Embryonic facial prominence (tissue), 1 donor: ENCODE results near the gene NUDT8.
A peak's percentile ranks its signal among the peaks of the same experiment; 100 is the strongest.

Experiments used
- DNase-seq: peaks from one replicate; pipeline ENCODE4 v3.0.0-alpha.2; 2016; ENCODE audit errors: extremely low spot score

Gene NUDT8, protein sequence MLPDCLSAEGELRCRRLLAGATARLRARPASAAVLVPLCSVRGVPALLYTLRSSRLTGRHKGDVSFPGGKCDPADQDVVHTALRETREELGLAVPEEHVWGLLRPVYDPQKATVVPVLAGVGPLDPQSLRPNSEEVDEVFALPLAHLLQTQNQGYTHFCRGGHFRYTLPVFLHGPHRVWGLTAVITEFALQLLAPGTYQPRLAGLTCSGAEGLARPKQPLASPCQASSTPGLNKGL

DNA sequence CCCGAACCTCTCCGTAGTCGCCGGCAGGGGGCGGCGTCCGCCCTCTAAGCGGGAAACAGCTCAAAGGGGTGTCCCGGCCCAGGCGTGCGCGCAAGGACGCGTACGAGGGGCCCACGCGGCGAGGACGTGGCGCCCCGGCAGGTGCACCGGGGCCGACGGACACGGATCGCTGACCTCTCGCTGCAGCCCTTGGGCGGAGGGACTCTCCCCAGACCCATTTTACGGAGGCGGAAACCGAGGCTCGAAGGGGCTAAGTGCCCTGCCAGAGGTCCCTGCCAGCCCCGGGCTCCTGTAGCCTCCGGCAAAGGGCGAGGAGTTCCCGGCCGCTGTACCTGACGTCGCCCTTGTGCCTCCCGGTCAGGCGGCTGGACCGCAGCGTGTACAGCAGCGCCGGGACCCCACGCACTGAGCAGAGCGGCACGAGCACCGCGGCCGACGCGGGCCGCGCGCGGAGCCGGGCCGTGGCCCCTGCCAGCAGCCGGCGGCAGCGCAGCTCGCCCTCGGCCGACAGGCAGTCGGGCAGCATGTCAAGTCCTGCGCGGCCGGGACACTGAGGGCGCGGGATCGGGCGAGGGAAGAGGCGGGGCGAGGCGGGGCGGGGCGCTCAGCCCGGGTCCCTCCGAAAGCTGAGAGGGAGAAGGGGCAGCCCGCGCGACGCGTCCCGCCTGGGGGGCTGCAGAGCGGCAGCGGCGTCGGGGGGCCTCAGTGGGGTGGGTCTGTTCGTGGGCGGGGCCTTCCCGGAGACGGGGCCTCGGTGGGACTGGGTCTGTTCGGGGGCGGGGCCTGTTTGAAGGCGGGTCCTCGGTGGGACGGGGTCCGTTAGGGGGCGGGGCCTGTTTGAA lies at the start of gene NUDT8:
Gene NUDT8 (minus strand): TSS at position 552 of the 842 bp plus-strand sequence. CDS start 26 bp downstream, at position 526.
- DNase-seq = peak; percentile 27

DNA sequence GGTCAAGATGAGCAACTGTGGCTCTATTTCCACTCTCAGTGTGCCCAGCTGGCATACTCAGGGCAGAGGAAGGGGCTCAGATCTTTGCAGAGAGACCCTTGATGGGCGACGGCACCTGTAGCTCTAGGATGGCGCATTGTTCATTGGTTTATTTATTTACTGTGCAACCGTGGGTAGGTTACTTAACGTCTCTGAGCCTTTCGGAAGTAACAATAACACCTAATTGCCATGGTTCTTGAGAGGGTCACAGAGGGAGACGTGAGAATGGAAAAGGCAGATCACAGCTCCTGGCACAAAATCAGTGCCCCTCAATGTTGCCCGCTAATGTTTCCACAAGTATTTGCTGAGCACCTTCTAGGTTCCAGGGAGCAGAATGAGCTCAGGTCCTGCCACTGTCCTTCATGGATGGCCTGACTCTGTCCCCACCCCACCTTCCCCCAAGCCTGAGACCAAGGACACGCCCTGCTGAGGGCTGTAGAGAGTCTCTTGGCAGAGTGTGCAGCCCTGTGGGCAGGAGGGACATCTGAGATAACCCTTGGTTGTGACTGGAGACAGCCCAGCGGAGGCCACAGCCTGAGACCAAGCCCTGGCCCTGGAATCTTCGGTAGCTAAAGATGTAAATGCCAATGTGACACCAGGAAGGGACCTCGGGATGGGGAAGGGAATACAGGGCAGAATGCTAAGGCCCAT lies 45.5 kb upstream of the NUDT8 start:
- DNase-seq = no peak

DNA sequence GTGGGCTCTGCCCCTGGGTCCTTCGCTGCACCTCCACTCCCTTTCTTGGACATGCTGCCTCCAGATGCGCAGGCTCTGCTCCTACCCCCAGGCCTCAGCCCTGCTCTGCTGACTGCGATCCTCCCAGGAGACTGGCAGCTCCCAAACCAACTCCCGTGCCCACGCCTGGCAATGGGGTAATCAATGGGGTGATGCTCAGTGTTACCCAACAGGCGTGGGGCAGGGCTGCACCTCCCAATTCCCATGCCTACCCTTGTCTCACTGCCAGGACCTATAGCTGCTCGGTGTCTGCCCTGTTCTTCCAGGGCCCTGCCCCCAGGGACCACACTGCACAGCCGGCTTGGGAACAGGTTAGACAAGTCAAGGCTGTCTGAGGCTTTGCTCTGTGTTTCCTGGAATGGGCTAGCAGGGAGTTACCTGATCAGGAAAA lies 44.7 kb upstream of the NUDT8 start, which contains the start of gene ALDH3B2:
Gene ALDH3B2 (minus strand): TSS at position 182 of the 430 bp plus-strand sequence. CDS start 7,688 bp downstream, outside the sequence.
- no peak for DNase-seq

DNA sequence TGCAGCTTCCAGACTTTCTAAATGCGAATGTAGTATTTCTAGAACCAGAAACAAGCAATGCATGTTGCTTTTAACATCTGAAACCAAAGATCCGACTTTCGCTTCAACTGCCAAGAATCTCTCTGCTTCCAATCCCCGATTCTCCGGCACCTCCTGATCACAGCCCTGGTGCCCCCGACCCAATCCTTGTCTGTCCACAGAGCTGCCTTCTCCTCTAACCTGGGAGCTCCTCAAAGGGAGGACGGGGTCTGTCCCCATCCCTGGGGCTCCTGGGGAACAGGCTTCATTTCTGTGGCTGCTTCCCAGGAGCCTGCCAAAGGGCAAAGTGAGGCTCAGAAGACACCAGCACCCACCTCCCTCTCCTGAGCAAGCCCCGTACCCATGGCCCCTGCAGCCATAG lies 44.2 kb upstream of the NUDT8 start:
- no peak for DNase-seq

DNA sequence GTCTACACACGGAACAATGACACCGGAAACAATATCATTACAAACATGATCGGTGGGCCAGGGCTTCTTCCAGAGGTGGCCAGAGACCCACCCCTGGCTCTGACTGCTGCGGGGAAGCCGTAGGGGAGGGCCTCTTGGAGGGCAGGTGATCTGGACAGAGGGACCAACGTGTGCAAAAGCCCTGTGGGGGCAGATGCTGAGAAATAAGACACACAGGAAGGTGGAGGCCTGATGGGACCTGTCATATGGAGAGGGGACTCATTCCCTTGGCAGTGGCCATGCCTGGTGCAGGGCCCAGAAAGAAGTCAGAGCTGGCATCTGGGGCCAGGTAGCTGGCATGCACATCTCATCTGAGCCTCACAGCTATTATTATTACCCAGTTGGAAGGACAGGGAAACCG lies 43.6 kb upstream of the NUDT8 start:
- no peak for DNase-seq

DNA sequence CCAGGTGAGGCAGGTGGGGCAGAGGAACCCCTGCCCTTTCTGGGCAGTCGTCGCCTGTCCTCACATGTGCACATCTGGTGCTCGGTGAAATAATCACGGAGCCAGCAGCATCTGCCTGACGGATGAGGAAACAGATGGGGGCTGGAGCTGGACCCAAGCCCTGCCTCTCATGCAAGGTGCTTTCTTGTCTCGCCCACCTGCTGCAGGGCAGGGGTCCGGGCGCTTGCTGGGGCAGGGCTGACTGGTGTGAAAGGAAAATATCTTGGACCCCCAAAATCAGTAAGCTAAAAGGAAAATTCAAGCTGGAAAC lies 41.4 kb upstream of the NUDT8 start:
- no peak for DNase-seq

DNA sequence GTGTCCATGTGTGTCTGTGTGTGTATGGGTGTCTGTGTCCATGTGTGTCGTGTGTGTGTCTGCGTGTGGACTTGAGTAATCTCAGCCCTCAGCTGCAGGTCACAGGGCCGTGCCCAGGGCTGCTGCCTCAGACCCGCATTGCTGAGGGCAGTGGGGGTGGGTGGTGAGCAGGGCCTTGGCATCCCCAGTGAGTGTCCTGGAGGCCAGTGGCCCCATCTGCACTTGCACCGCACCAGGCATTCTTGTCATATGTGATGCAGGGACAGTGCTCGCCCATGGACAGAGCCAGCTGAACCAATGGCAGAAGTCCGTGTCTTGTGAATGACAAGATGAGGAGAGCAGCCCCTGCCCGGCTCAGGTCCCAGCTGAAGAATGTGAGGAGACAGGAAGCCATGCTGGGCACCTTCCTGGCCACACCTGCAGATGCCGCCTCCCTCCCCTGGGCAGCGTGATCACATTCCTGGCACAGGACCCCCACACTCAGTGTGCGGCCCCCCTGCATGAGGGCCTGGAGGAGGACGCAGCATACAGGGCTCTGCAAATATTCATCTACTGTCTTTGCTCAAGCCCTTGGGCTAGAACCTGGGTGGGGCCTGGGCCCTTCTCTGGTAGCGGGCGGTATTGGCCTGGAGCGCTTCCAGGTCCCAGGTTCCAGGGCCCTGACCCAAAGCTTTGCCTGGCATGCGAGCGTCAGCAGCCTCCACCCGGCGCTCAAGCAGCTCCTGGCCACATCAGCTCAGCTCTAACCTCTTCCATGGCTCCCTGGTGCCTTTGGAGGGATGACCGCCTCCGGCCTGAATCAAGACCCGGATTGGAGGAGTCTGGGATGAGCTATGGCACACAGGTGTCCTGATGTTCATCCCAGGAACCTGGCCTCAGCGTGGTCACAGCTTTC lies 40.8 kb upstream of the NUDT8 start:
- DNase-seq = no peak

DNA sequence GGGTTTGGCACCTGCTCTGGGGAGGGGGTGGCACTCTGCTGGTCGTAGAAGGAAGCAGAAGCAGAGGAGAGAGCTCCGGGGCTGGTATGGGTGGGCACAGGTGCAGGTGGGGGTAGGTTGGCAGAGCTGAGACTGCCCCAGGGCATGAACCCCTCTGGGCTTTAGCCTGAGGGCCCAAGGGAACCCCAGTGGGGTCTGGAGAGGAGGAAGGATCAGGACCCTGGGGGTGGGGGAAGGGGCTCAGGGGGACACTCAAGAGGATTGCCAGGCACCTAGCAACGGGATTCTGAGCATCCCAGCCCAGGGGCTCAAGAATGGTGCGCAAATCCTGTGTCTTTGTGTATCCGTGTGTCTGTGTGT lies 38.4 kb upstream of the NUDT8 start:
- no peak for DNase-seq

DNA sequence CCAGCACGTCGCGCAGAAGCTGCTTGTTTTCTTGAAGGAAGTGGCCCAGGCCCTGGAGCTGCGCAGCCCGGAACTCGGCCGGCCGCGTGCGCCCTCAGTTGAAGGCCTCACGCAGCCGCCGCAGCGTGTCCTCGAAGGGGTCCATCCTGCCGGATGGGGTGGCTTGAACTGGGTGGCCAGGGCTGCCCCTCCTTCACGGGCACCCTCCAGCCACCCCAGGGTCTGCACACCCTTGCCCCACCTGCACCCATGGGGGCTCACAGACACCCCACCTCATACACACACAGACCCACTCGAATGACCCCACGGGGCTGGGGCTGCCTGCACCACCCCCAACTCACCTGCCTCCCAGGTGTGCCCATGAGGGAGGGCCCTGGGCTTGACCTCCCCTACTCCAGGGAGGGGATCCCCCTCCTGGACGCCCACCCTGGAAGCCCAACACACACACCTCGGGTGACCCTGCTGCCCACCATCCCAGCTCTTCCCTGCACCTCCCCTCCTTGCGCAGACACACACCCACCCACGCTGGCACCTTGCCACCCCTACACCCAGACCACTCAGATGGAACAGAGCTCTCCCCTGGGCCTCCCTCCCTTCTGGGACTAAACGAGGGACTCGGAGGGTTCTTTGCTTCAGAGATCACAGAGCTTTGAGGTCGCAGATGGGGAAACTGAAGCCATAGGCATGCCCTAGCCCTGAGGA lies 37.9 kb upstream of the NUDT8 start:
- no peak for DNase-seq

DNA sequence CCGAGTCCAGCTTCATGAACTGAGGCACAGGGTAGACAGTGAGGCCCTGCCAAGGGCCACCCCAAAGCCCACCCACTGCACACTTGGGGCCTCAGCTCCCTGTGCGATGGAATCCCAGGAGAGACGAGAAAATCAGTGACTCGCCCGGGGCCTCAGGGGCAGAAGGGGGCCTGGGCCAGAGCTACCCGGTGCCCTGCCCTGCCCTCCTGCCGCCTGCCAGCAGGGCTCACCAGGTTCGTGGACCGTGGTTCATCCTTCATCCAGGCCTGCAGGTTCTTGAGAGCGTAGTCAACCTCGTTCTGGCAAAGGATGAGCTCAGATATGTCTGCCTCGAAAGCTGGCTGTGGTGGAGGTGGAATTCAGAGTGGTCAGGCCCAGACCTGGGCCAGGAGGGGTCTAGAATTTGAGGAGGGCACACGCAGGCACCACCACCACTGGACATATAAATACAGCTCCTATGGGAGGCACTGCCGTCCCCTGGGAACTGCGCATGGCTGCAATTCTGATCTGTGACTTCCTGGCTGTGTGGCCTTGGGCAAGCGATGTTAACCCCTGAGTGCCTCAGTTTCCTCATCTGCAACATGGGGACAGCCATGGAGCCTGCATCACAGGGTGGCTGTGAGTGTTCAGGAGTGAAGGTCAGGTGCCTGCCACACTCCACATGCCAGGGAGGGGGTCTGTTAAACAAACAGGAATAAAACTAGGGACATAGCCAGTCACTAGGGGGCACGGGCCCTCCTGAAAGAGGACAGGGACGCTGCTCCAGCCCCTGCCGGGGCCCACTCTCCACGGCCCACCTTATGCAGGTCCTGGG lies 37.1 kb upstream of the NUDT8 start:
- no peak for DNase-seq

DNA sequence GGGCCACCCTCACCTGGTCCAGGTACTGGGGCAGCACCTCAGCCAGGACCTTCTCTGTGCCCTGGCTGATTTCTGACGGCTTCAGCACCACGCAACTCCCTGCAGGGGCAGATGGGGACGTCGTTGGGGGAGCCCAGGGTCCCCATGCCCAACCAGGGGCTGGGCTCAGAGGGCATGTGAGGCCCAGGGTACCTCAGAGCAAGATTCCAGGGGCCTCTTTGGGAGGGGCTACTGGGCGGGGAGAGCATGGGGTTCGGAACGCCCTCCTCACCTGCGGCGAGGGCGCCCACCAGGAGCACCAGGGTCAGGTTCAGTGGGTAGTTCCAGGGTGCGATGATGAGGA lies 36.5 kb upstream of the NUDT8 start:
- no peak for DNase-seq

DNA sequence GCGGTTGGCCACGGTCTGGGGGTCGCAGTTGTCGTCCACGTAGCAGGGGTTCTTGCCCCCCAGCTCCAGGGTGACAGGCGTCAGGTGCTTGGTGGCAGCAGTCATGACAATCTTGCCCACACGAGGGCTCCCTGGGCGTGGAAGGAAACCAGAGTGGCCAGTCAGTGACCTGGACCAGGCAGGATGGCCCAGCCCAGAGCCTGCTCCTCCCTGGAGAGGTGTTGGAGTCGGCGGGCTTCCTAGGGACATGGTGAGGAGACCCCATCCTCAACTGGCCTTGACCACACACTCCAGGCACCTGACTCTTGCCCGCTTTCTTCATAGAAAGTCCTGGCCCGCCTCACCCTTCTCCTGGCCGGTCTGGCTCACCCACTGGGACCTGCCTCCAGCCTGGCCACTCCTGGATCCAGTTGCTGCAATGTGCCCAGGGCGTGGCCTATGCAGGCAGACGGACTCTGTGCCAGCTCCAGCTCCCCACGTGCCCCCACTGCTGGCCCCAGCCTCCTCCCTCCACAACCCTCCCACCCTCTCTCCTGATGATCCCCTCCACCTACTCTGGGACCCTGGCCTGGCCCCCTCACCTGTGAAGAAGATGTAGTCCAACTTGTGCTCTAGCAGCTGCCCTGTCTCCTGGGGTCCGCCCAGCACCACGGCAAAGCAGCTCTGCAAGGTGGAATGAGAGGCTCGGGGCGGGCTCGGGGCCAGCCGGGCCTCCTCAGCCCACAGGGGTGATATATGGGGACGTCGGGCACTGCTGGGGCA lies 36.0 kb upstream of the NUDT8 start:
- no peak for DNase-seq

DNA sequence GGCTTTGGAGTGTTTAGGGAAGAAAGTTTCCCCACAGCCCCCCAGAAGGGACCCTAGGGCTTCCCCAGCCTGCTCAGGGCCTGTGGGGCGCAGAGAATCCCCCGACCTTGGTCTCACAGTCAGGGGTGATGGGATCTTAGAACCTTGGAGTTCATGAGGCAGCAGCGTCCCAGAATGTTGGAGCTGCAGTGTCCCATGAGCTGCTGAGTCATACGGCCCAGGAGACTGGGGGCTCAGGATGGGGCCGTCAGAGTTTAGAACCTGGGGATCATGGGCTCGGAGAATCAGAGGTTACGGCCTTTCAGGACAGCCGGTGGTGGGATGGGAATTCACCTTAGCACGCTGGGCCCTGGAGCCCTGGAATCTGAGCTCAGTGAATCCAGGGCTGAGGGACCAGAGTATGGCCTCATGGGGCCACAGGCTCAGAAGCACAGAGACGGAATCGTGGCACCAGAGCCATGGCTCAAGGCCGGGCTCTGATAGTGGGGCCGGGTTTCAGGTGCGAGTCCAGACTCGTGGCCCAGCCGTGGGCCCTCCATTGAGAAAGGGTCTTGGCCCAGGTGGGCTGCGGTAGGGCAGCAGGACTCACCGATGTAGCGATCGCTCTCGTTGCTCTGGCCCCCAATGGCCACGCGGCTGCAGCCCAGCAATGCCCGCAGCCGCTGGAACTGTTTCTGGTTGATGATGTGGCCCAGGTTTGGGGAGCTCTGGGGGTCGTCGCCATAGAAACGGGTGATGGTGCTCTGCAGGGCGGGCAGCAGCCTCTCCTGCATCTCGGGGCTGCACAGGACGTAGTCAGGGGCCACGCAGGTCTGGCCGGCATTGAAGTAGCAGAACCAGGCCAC lies 35.2 kb upstream of the NUDT8 start:
- no peak for DNase-seq

DNA sequence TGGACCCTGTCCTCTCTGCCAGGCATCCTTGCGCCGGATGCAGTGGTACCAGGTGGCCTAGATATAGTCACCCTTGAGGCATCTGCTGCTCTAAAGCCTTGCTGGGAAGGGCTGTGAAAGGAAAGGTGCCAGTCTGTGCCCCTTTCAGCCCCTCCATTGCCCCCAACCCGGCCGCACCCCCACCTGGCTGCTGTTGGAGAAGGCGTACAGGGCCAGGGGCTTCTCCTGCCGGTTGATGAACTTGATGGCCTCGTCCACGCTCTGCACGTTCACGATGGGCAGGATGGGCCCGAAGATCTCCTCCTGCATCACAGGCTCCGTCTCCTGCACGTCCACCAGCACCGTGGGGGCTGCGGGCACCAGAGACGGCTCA lies 34.5 kb upstream of the NUDT8 start:
- DNase-seq = no peak

DNA sequence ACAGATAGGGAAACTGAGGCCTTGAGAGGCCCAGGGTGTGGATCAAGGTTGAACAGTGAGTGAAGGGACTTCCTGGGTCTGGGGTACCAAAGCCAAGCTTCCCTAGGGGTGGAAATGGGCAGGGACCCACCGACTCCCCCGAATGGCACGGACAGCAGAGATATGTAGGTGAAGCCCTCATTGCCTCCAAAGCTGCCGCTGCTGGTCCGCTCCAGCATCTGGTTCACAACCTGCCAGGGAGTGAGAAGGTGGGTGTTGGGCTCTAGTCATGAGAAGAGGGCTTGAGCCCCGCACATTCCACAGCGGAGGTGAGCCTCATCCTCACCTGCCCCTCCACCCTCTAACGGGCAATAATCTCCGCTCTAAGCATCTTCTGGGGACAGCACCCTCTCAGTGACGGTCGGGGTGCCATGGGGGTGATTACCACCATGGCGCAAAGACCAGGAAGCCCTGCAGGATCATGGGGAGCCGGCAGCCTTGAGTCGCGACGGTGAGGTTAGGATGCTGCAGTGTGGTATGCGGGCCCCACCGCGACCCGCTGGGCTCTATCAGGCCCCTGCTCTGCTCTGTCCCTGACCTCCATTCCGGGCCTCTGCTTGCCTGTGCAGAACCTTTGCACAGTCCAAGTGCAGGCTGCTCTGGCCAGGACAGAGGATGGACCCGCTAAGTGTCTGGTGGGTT lies 33.9 kb upstream of the NUDT8 start:
- no peak for DNase-seq

DNA sequence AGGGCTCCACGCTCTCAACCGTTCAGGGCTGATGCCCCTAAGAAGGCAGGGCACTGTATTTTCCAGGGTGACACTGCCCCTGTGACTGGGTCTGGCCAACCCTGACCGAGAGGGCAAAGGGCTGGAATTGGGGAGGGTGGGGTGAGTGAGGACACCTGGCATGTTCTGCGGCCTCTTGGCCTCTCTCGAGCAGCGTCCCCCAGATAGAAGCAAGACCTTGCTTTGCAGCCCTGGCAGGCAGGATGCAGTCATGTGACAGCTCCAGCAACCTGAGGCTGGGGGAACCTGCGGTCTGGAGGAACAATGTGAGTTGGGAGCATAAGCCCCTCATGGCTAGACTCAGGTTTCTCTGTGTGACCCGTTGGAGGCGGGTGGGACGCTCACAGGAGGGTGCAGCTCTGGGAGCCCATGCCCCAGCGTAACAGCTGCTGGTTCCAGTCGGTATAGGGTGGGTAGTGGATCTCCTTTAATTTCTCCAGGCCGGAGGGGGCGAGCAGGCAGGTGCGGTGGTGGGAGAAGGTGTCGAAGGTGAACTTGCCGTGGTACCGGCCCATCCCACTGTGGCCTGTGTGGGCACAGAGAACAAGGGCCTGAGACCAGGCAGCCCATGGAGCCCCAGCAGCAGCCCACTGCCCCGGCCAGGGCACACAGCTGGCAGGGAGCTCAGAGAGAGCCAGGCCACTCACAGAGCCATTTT lies 33.2 kb upstream of the NUDT8 start:
- DNase-seq = no peak

DNA sequence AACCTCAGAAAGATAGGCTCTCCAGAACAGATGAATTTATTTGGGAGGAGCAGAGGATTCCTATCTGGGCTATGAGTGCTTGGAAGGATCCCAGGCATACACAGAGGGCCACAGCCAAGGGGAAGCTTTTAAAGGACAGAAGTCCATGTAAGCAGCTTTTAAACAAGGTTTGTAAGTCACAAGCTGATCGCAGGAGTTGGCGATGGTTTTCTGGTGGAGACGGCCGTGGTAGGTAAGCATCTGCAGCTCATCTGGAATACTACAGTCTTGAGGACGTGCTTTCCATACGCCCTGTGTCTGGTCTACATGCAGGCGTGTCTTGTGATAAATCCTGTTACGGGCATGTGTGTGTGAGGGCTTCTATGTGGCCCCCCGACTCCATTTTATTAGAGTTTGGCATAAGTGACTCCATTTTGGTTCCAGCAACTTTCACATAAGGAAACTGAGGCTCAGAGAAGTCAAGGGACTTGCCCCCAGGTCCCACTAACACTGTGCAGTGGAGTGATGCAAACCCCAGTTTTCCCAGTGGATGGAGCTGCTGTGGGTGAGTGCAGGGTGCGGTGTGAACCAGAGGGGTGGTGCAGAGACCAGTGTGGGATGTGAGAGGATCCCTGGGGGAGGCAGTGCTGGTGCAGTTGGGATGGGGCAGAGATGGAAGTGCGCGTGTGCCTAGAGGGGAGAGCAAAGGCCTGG lies 32.6 kb upstream of the NUDT8 start:
- no peak for DNase-seq
